NCI-H1436 (cell line): ENCODE data around the gene DCP1A.
"Not testable (repeated sequence)": the region's sequence is repeated elsewhere in the genome, so short reads cannot be mapped to it uniquely, and the experiment has no call there.

Experiments
- DNase-seq: peaks from one replicate; lab custom pipeline; 2025; lab: John Stamatoyannopoulos, UW

DCP1A gene

DNA sequence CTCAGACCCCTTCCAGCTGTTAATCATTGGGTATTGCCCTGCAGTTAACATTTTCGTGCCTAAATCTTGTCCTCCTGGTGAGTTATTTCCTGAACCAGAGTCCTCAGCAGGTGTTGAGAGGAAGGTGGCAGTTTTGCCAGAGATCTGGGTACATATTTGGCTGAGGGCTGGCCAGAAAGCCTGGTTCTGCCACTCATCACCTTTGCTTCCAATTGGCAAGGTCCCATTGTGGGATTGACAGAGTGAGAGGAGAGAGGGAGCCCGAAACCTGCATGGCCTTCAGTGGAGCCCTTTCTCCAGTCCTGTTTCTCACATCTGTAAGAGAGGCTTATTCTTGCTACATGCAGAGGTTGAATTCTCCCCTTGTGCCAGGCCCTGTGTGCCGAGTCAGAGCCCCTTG, 82.6 kb downstream of the DCP1A start:
- no peak for DNase-seq

GRCh38 chr3:53263907-53264306, 83.4 kb downstream of the DCP1A start:
- no peak for DNase-seq

- DNase-seq, result no peak
Observed at GRCh38 chr3:53261712-53262111, 85.6 kb downstream of the DCP1A start.

- DNase-seq, result no peak
Observed at GRCh38 chr3:53260286-53260785, 87.0 kb downstream of the DCP1A start.

DNA sequence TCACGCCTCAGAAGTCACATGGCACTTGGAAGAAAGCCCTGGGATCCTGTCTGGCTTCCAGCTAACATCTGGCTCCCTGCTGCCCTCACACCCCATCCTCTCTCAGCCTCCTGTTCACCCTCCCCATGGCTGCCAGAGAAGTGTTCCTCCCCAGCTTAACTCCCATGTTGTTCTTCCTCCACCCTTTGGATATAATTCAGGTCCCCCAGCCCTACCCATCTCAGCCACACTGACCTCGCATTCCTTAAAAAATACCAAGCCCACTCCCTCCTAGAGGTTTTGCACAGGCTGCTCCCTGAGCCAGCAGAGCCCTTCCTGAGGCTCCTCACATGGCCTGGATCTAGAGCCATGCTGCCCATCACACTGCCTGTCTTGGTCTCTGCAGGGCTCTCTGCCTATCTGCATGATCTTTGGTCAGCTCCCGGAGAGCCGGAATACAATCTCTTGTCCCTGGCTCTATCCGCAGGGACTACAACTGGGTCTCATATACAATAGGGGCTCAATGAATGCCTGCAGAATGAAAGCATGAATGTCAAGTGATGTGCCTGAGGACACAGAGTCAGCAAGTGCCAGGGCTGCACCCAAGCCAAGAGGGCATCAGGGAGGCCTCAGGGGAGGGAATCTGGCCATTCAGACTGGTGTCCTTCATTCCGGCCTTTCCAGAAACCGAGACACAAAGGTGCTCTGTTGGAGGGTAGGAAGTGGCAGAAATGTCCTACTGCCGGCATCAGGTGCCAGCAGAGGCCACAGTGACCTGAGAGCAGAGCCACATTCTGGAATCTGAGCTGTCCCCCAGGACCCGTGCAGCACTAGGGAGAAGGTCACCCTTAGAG, 87.7 kb downstream of the DCP1A start:
- no peak for DNase-seq

- DNase-seq, result no peak
Observed at GRCh38 chr3:53258600-53259426, 88.5 kb downstream of the DCP1A start.

- no peak for DNase-seq
Observed at GRCh38 chr3:53257465-53257864, 89.9 kb downstream of the DCP1A start.

GRCh38 chr3:53256704-53257055, 90.7 kb downstream of the DCP1A start:
- no peak for DNase-seq

- peak; percentile 53 for DNase-seq
Observed at GRCh38 chr3:53255775-53256703, 91.3 kb downstream of the DCP1A start, which contains the start of gene TKT. TKT (minus strand) TSS chr3:53256022; CDS start chr3:53255942, 80 bp downstream.

DNA sequence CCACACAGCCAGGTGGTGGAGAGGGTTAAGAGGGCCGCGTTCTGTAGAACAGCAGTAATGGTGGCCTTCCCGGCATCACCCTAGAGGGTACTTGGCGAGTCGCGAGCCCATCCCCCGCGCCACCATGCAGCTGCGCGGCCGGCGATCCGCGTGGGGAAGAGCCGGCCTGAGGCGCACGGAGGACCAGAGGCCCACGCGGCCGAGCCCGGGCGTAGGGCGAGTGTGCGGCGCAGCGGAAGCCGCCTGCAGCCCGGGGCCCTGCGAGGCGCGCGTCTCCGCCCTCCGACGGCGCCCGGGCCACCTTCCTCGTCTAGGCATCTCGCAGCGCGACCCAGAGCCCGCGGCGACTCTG, 91.9 kb downstream of the DCP1A start:
- no peak for DNase-seq

GRCh38 chr3:53254509-53255422, 92.6 kb downstream of the DCP1A start:
- DNase-seq, result peak; percentile 3

GRCh38 chr3:53253707-53254508, 93.4 kb downstream of the DCP1A start:
- no peak for DNase-seq

- DNase-seq, result not testable (repeated sequence)
Observed at GRCh38 chr3:53252947-53253322, 94.4 kb downstream of the DCP1A start.

DNA sequence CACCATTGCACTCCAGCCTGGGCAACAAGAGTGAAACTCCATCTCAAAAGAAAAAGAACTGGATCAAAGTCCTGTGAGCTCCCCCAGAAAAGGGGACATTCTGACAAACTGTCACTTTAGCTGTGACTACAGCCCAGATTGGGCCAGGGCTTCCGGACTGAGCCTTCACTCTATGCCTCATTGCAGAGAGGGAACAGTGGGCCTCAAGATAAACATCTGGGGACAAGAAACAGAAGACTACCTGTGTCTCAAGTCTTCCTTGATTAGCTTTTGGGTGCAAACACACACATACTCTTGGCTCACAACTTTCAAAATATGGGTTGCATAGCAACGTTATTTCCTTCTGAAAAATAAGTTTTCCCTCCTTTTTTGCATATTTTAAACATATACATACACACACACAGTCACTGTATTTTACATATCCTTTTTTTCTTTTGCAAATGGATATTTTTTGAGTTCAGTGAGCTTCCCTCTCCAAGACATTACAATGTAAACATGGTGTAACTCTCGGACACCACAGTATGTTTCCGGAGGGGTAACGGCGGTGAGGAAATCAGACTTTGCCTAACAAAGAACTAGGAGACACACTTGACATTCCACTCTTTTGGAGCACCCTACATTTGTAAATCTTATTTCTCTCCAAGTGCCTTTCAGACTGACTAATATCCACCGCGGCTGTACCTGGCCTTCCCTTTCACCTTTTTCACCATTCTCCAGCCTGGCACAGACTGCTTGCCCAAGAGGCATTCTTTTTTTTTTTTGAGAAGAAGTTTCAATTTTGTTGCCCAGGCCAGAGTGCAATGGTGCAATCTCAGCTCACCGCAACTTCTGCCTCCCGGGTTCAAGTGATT, 95.0 kb downstream of the DCP1A start:
- no peak for DNase-seq

GRCh38 chr3:53250881-53251605, 96.3 kb downstream of the DCP1A start:
- DNase-seq, result no peak

- DNase-seq, result no peak
Observed at GRCh38 chr3:53250453-53250852, 96.9 kb downstream of the DCP1A start.

DNA sequence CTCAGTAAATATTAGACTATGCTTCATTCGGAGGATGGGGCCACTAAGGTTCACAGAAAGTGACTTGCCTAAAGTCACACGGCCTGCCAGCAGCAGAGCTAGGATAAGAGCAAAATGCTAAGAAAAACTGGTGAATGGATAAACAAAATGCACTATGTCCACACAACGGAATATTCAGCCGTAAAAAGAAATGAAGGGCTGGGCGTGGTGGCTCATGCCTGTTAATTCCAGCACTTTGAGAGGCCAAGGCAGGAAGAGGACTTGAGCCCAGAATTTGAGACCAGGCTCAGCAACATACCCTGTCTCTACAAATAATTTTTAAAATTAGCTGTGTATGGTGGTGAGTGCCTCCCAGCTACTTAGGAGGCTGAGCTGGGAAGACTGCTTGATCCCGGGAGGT, 99.2 kb downstream of the DCP1A start:
- no peak for DNase-seq

DNA sequence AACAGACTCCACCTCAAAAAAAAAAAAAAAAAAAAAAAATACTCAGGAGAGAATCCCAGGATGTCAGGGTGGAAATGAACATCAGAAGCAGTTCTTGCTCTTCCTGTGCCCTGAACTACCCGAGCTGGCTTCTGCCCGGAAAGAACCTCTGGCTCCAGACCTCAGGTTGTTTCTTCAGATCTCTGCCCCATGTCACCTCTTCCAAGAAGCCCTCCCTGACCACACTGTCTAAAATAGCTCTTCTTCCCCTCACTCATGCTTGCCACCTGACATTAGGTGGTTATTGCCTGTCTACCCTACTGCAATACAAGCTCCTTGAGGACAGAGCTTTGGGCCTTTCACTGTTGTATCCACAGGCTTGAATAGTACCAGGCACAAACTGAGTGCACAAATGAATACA, 99.7 kb downstream of the DCP1A start:
- no peak for DNase-seq
